GM21515 (cell line): Measurements from ENCODE around the gene MOGAT1.
A peak's percentile ranks its signal among the peaks of the same experiment; 100 is the strongest.
"Not testable (repeated sequence)": the region's sequence is repeated elsewhere in the genome, so short reads cannot be mapped to it uniquely, and the experiment has no call there.

Experiments
- ATAC-seq: cut with Tn5 transposase; IDR thresholded peaks from one replicate; pipeline ENCODE4 v1.9.1; 2021; ENCODE audit not compliant: unreplicated experiment

MOGAT1 gene

GRCh38 chr2:222738312-222738711, 66.9 kb downstream of the MOGAT1 start:
- no peak for ATAC-seq

GRCh38 chr2:222738809-222739208, 67.4 kb downstream of the MOGAT1 start:
- ATAC-seq = no peak

DNA sequence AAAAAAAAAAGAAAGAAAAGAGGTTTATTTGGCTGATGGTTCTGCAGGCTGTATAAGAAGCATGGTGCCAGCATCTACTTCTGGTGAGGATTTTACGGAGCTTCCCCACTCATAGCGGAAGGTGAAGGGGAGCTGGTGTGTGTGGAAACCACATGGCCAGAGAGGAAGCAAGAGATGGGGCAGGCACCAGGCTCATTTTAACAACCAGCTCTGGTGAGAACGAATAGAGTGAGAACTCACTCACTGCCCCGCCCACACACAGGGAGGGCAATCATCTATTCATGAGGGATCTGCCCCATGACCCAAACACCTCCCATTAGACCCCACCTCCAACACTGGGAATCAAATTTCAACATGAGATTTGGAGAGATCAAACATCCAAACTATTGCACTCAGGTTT, 68.5 kb downstream of the MOGAT1 start:
- ATAC-seq = no peak

GRCh38 chr2:222743251-222743812, 71.9 kb downstream of the MOGAT1 start:
- ATAC-seq = no peak

- ATAC-seq = no peak
Measured at GRCh38 chr2:222745836-222746559, 74.5 kb downstream of the MOGAT1 start.

DNA sequence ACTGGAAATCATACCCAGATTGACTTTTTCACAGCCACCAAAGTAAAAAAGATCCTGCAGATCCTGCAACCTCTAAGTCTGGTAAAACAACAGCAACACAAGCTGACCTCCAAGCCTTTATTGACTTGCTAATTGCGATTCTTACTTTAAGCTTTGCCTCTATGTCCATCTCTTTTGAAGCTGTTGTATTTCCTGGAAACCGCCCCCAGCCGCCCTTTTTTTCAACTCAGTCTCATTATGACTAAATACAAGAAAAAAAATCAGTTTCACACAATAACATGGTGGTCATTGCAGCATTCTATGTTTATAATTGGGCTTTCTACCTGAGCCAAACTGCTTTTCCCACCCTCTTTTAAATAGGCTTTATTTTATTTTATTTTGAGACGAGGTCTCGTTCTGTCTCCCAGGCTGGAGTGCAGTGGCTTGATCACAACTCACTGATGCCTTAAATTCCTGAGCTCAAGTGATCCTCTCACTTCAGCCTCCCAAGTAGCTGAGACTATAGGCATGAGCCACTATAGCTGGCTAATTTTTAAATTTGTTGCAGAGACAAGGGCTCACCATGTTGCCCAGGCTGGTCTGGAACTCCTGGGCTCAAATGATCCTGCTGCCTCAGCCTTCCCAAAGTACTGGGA, 76.2 kb downstream of the MOGAT1 start:
- peak; percentile 66 for ATAC-seq

GRCh38 chr2:222750533-222750932, 79.1 kb downstream of the MOGAT1 start:
- no peak for ATAC-seq

- ATAC-seq = no peak
Measured at GRCh38 chr2:222751238-222751637, 79.8 kb downstream of the MOGAT1 start.

DNA sequence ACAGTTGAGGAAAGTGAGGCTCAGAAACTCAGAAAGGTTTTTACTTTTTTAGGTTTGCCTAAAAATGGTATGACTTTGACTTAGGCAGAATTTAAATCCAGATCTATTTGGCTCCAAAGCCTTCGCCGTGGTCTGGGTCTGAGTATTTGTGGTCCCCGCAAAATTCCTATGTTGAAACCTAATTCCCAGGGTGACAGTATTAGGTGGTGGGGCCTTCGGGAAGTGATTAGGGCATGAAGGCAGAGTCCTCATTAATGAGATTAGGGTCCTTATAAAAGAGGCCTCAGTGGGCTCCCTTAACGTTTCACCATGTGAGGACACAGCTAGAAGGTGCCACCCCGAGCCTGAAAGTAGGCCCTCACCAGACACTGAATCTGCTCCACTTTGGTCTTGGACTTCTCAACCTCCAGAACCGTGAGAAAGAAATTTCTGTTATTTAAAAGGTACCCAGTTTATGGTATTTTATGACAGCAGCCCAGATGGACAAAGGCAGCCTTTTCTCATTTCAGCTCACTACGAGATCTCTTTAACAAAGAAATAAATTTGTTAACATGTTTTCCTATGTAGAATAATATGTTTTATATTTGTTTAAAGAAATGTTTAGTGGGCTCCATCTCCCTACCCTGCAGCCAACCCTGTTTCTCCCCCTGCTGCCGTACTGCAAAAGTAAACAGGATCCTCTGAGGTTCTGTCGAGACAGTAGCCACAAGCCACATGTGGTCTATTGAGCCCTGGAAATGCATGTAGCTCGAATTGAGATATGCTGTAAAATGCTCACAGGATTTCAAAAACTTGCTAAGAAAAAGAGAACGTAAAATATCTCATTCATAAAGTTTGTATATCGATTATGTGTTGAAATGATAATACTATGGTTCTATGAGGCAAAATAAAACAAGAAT, 80.6 kb downstream of the MOGAT1 start:
- no peak for ATAC-seq

DNA sequence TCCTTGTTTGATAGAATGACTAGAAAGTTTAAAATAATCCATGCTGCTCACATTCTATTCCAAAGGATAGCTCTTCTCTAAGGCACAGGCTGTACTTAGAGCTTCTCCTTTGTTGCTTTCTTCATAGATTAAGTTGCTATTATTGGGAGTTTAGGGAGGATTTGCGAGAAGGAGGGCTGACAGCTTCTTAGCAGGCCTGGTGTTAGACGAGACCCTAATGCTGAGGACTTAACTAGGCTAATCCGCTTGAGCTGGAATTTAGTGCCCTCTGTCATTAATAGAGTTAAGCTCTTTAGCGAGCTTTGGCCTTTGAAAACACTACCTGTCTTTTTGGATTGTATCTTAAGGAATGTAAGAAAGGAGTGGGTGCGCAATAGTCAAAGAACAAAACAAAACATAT, 81.3 kb downstream of the MOGAT1 start:
- ATAC-seq = no peak

DNA sequence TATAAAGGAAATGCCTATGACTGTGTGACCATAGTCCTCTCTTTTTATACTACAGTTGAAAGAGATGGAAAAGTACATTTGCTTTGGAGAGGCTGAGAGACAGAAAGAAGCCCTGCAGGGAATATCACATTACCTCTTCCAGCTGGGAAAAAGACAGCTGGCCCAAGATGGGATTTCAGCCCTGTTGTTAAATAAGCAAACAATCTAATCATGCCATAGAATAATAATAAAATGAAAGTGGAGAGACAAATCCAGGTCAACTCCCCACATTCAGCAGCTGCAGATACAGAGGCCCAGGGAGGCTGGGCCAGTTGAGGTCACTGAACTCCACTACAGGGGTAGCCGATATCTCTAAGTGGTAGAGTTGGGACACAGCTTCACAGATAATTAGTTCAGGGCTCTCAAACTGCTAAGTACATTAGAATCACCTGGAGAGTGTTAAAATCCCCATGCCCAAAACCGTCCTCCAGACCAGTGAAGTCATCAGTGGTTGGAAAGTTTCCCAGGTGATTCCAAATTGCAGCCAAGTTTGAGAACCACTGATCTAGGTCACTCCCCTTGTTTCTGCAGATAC, 81.9 kb downstream of the MOGAT1 start:
- no peak for ATAC-seq

DNA sequence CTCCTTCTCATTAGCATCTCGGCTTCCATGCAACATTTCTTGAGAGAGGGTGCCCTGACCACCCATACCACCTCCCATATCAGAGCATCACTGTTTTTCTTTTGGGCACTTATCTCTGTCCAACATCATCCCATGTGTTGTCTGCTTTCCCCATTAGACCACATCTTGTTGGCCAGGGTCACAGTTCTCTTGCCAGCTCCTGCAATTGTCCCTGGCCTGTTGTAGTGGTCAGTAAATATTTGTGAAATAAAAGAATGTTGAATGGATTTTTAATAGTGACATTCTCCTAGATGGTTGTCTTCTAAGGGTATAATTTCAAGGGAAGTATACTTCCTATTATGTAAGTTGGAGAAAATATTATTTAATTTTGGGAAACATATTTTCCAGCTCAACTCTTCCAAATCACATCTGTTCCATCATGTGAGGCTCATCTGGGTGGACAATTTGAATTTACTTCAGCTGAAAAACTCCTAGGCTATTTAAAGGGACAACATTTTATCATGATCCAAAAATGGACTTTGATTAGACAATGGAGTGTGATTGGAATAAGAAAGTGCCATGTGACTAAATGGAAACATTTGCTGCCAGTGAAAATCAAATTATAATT, 83.0 kb downstream of the MOGAT1 start:
- no peak for ATAC-seq

DNA sequence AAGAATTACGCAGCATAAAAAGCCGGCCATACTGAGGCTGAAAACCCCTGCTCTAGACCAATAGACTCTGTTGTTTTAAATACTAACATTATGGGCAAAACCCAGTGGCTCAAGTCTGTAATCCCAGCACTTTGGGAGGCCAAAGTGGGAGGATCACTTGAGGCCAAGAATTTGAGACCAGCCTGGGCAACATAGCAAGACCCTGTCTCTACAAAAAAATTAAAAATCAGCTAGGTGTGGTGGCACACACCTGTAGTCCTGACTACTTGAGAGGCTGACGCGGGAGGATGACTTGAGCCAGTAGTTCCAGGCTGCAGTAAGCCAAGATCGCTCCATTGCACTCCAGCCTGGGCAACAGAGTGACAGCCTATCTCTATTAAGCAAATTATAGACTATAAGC, 84.1 kb downstream of the MOGAT1 start:
- not testable (repeated sequence) for ATAC-seq

GRCh38 chr2:222756362-222756831, 84.9 kb downstream of the MOGAT1 start:
- ATAC-seq = no peak

- ATAC-seq = no peak
Measured at GRCh38 chr2:222756951-222757650, 85.6 kb downstream of the MOGAT1 start.
